Spinal cord (tissue), 10 donors: Measurements from ENCODE around the gene CDX2. TPM values are rescaled to one million over a fixed set of nuclear protein-coding genes. Genes with fewer than 3 reads are reported as not detected.

Experiments
- DNase-seq, 6 donors: peaks; one replicate each; pipeline versions ENCODE4 v3.0.0 to v3.0.0-alpha.2; 2013 to 2015; ENCODE audit warnings: low spot score in 6 of 6, low read depth in 4 of 6
- H3K27ac ChIP-seq: one replicate; pipeline ENCODE4 v1.5.1; 2013; ENCODE audit warnings: low read depth, low read length, control low read depth
- H3K27me3 ChIP-seq: one replicate; pipeline ENCODE4 v1.6.1; 2013; ENCODE audit warnings: low read length; ENCODE audit not compliant: control insufficient read depth, insufficient read depth
- H3K36me3 ChIP-seq: one replicate; pipeline ENCODE4 v1.6.1; 2013; ENCODE audit warnings: low read length; ENCODE audit not compliant: control insufficient read depth, insufficient read depth
- H3K4me1 ChIP-seq: one replicate; pipeline ENCODE4 v1.6.1; 2013; ENCODE audit warnings: low read length; ENCODE audit not compliant: control insufficient read depth, insufficient read depth
- H3K4me3 ChIP-seq: one replicate; pipeline ENCODE4 v1.5.1; 2013; ENCODE audit warnings: low read depth, low read length, control low read depth
- H3K9me3 ChIP-seq: one replicate; pipeline ENCODE4 v1.6.1; 2013; ENCODE audit warnings: low read length; ENCODE audit not compliant: control insufficient read depth, insufficient read depth
- WGBS: methylation state at CpG from one replicate; pipeline ENCODE4 v1.1.5; 2013; ENCODE audit warnings: missing lambda C conversion rate; ENCODE audit not compliant: insufficient coverage; 5-methylcytosine and 5-hydroxymethylcytosine counted together
- polyA plus RNA-seq, 2 donors: library from polyadenylated mRNA; unstranded; fragments of 120-200 nt; gene quantifications; one replicate each; pipeline ENCODE4 v1.2.1, GENCODE V29; 2013; ENCODE audit not compliant: insufficient read length in 2 of 2
- total RNA-seq, 2 donors: library from RNA; depleted of rRNA in 1 of 2; stranded (reverse); fragments of 120-200 nt in 1 of 2; fragments of >200 nt in 1 of 2; gene quantifications; one replicate each; pipeline versions ENCODE4 v1.2.3 to v1.2.4, GENCODE V29; 2013 to 2014
- donor health status: healthy.

The CDX2 gene
- total and polyA plus RNA-seq, 4 donors = not detected

DNA sequence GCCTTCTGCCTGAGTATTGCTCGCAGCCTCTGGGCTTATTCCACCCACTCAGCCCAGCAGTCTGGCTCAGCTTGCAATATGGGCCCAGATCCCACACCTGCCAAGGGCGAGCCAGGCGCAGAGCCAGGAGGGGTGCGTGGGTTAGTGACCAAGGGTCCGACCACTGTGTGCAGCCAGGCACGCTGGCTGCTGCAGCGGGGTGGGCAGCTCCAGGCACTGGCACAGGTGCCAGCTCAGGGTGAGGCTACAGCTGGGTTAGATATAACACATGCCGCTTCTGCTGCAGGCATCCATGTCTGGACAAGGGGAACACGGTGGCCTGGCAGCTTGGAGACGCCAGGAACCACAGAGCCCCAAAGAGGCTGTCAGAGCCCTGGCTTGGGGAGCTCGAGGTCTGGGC lies 31.9 kb upstream of the CDX2 start:
- WGBS = 87% methylated on average over 11 of the region's 11 CpGs
- no peaks in the 10 kb centered on the region for H3K9me3 ChIP-seq
- no peak for DNase-seq

DNA sequence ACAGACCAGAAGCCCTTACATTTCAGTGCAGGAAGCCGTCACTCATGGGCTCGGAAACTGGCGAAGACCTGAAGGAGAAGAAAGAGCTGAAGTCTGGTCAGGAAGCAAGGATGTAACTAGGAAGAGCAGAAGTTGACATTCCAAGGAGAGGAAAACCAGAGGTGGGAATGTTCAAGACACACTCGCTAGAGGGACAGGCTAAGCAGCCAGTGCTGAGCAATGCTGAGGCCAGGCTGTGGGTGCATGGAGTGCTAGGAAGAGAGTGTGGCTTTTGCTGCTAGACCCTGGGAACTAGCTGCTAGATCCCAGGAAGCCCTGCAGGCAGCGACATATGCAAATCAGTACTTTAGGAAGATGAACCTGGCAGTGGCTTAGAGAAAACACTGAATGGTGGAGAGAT lies 31.5 kb upstream of the CDX2 start:
- no peaks in the 10 kb centered on the region for H3K27me3 ChIP-seq
- 58% methylated on average over 5 of the region's 5 CpGs for WGBS
- H3K4me3 ChIP-seq = no peak overlapping the region
- H3K27ac ChIP-seq = no peak overlapping the region
- no peaks in the 10 kb centered on the region for H3K4me1 ChIP-seq
- DNase-seq = no peak
- no peaks in the 10 kb centered on the region for H3K9me3 ChIP-seq
- H3K36me3 ChIP-seq = peaks cover 12% of the 10 kb centered on the region

More for the DNA sequence above, 31.9 kb upstream of the CDX2 start:
- no peaks in the 10 kb centered on the region for H3K27me3 ChIP-seq
- H3K4me1 ChIP-seq = no peaks in the 10 kb centered on the region
- peaks cover 12% of the 10 kb centered on the region for H3K36me3 ChIP-seq
- H3K27ac ChIP-seq = no peak overlapping the region
- no peak overlapping the region for H3K4me3 ChIP-seq

DNA sequence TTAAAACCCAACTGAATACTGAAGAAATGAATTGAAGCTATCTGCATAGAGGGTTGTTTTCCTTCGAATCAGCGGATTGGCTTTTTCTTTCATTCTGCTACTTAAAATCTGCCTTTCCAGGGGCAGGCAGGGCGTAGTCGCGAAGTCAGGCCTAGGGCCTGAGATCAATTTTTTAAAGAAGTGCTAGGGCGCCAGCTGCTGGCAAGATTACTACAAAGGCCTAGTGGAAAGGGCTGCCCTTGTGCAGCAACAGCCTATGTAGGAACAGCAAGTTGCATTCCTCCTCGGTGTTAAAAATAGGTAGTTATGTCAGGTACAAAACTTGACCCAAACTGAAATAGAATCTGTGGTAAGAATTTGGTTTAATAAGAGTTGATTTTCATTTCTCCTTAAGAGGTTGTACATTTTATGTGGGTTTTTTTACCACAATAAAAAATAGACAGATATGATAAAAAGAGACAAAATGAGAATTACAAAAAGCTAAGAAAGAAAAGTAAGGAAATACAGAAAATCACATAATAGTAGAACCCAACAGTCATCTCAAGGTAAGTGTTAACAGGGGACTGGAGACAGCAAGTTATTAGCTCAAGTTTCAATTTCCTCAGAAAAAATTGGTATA lies 28.9 kb upstream of the CDX2 start:
- peak in 2 of 6 donors; percentile 59 to 82 for DNase-seq
- Histone ChIP-seq H3K36me3 (peaks cover 12% of the 10 kb centered on the region), H3K27ac (no peak overlapping the region), H3K9me3 (no peaks in the 10 kb centered on the region), H3K4me3 (no peak overlapping the region), H3K27me3 (no peaks in the 10 kb centered on the region), H3K4me1 (no peaks in the 10 kb centered on the region)
- WGBS = 37% methylated on average over 5 of the region's 7 CpGs

DNA sequence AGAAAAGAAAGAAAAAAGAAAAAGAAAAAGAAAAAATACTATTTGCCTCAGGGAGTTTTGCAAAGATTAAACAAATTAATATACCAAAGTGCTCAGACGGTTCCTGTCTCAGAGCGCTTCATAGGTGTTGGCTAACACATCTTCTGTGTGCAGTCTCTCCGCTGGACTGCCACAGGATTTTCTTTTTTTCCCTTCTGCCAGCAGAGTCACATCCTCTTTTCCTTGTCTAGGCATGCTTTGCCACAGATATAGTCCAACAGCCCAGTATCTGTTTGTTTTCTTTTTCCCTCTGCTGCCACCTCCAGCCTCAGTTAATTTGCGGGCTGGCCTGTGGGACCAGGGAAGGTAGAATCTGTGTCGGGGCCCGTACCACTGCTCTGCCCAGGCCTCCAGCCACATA lies 22.8 kb upstream of the CDX2 start:
- Histone ChIP-seq H3K27ac (no peak overlapping the region), H3K4me3 (no peak overlapping the region), H3K4me1 (no peaks in the 10 kb centered on the region), H3K9me3 (no peaks in the 10 kb centered on the region), H3K36me3 (no peaks in the 10 kb centered on the region), H3K27me3 (peaks cover 3% of the 10 kb centered on the region)
- DNase-seq = no peak
- WGBS = 78% methylated on average over 6 of the region's 6 CpGs

DNA sequence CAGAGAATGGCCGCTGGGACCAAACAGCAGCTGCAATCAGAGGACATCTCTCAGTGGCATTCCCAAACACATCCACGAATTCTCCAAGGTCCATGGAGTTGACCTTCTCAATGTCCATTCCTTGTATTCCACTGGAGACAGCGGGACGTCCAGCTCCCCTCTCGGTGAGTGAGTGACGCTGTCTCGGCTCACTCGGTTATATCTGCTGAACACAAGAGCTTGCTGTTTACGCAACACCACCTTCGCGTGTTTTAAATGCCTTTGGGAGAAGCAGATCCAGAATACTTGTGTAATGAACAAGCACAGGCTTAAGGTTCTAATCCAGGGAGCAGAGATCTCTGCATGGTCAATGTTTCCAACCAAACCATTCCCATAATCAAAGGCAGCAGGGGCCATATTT lies 19.4 kb upstream of the CDX2 start, which contains the start of gene URAD:
URAD (minus strand) TSS at position 174 of the 400 bp plus-strand sequence; CDS start at position 118, 56 bp downstream.
- Histone ChIP-seq H3K27me3 (peaks cover 19% of the 10 kb centered on the region), H3K27ac (no peak within 1 kb of the TSS)
- 87% methylated on average over 8 of the region's 11 CpGs for WGBS

DNA sequence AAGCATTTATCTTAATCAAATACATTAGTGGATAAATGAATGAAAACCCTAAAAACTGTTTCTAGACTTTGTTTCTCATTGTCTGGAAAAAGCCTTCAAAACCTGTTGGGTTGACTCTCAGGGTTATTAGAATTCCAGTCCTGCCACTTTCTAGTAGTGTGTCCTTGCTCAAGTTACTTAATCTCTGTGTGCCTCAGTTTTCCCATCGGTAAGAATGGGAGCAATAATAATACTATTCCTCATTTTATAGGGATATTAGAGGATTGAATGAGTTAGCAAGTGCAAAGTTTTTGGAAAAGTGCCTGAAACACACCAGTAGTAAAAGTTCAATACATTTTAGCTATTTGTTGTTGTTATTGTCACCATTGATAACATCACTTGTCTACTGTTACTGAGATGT lies 16.5 kb upstream of the CDX2 start:
- Histone ChIP-seq H3K4me1 (no peaks in the 10 kb centered on the region), H3K4me3 (no peak overlapping the region), H3K27me3 (peaks cover 47% of the 10 kb centered on the region), H3K9me3 (no peaks in the 10 kb centered on the region), H3K27ac (no peak overlapping the region), H3K36me3 (no peaks in the 10 kb centered on the region)
- DNase-seq = no peak
- WGBS = no CpG with 5 or more reads among the region's 1 CpG

More for the DNA sequence above, 19.4 kb upstream of the CDX2 start, which contains the start of gene URAD:
- no peaks in the 10 kb centered on the region for H3K4me1 ChIP-seq
- H3K36me3 ChIP-seq = no peaks in the 10 kb centered on the region
- no peak within 1 kb of the TSS for H3K4me3 ChIP-seq
- H3K9me3 ChIP-seq = no peaks in the 10 kb centered on the region
- DNase-seq = no peak

DNA sequence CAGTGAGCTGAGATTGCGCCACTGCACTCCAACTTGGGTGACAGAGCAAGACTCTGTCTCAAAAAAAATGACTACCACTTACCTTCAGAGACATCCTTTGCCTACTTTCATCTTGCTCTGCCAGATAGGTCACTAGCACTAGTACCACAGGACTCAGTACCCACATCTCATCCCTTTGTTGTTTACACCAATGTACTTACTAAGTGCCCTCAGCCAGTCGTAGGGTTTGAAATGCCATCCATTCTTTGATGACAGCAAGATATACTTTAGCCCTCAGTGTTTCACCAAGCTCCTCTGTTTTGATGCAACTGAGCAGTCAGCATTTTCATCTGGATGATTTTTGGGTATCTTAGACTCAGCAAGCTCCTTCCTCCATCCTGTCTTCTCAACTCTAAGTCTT lies 13.2 kb upstream of the CDX2 start:
- 52% methylated on average over 2 of the region's 2 CpGs for WGBS
- no peak overlapping the region for H3K4me3 ChIP-seq
- no peak for DNase-seq
- H3K27ac ChIP-seq = no peak overlapping the region
- H3K36me3 ChIP-seq = no peaks in the 10 kb centered on the region
- H3K9me3 ChIP-seq = no peaks in the 10 kb centered on the region
- H3K27me3 ChIP-seq = peaks cover 75% of the 10 kb centered on the region
- peaks cover 5% of the 10 kb centered on the region for H3K4me1 ChIP-seq

DNA sequence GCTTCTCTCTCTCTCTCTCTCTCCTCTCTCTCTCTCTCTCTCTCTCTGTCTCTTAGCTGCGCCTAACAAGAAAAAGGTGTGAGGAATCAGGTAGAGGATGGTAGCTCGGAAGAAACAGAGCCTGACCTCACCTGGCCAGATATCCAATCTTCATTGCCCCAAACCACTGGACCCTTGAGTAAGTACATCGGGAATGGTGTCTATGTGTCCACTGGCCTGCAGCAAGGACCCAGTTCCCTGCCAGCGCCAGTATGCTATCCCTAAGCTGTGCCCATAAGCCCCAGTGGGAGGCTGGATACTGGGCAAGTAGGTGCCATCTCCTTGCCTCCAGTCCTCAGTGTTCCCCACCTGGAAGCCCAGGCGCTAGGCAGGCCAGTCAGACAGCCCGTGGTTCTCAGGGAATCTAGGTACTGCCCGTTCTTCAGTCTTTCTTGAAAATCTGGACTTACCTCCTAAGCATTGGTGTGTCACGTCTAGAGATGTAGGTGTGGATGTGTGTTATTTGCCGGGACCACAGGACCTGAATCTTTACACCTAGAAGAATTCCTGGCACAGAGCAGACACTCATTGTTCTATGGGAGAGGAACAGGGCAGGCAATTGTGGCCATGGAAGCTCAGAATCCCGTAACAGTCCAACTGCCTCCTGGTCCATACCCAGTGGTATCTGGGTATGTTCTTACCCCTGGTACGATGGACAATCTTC lies 12.0 kb upstream of the CDX2 start:
- 21% methylated on average over 6 of the region's 11 CpGs for WGBS
- peaks cover 82% of the 10 kb centered on the region for H3K27me3 ChIP-seq
- H3K4me1 ChIP-seq = peaks cover 5% of the 10 kb centered on the region
- no peaks in the 10 kb centered on the region for H3K36me3 ChIP-seq
- H3K27ac ChIP-seq = no peak overlapping the region
- no peaks in the 10 kb centered on the region for H3K9me3 ChIP-seq
- H3K4me3 ChIP-seq = no peak overlapping the region
- no peak for DNase-seq

DNA sequence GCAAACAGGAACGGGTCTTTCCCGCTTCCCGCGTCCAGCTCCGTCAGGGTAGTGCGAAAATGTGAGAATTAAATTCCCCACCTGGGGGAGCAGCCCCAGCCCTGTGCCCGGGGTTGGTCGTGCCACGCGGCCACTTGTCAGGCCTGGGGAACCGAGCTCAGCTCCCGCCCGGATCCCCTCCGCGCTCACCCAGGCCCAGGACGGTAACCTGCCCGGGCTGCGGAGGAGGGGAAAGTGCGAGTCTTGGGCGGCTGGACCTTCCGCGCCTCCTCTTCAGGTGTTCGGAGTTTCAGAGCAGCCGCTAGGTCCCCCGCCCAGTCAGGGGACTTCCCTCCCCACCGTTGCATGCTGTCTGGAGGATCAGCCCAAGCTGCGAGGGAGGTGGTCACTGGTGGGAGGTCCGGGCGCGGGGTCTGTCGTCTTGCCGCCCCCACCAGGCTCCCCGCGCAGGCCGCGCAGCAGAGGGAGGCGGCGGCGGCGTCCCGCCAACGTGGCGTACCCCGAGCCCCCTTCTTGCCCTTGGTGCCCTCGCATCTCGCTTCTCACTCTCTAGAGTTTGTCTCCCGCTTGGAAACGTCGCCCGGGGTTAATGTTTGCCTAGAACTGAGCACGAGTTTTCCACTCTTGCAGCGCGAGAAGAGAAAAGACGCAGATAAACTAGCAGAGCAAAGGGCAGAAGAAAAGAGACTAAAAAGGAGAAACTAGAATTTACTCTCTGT lies 11.3 kb upstream of the CDX2 start:
- Histone ChIP-seq H3K4me3 (no peak overlapping the region), H3K9me3 (no peaks in the 10 kb centered on the region), H3K27ac (no peak overlapping the region), H3K4me1 (peaks cover 11% of the 10 kb centered on the region), H3K36me3 (no peaks in the 10 kb centered on the region), H3K27me3 (peaks cover 83% of the 10 kb centered on the region)
- 1% methylated on average over 50 of the region's 54 CpGs for WGBS
- no peak for DNase-seq
